ENCODE data around the gene ACP7.

DNA sequence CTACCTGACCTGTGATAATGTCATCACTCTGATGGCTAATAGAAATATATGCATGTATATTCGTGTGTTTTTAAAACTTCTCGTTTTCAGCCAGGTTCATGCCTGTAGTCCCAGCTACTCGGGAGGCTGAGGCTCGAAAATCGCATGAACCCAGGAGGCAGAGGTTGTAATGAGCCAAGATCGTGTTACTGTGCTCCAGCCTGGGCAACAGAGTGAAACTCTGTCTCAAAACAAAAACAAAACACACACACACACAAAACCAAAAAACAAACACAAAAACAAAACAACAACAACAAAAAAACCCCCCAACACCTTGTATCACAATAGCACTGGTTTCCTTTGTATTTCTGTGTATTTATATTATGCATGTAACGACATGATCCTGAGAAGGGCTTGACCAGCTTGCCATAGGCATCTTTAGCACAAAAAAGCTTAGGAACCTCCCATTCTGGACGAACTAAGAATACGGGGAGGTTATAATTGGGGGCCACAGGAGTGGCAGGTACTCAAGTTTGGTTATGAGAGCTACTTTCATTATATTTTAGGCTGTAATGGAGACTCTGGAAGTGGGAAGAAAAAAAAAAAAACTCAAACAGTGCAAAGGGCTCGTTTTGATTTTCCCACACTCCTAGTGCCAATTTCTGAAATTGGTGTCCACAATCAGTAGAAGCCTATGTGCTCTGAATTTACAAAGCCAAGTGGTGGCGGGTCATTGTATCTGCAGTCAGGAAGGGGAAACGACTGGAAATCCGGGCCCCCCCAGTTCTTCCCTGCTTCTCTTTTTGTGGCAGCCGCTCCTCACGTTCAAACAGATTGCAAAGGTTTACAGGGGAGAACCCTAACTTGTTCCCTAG, 1.2 kb upstream of the ACP7 start:
- TF ChIP-seq MTA2 (IDR thresholded peaks at IDR 0.05; ENCODE audit: low read depth) (no peak), JUND (IDR thresholded peaks at IDR 0.05; ENCODE audit: low read depth, low read length) (no peak), SMC3 (IDR thresholded peaks at IDR 0.05; ENCODE audit: borderline replicate concordance, low read length) (no peak)
